GM12801 (cell line): ENCODE results near the gene PRUNE2.

ENCODE experiments used
- CTCF ChIP-seq: IDR thresholded peaks from one replicate; pipeline ENCODE4 v1.5.1; 2011; ENCODE audit warnings: control low read depth; ENCODE audit not compliant: insufficient read length; ENCODE audit errors: extremely low read depth

PRUNE2 gene

DNA sequence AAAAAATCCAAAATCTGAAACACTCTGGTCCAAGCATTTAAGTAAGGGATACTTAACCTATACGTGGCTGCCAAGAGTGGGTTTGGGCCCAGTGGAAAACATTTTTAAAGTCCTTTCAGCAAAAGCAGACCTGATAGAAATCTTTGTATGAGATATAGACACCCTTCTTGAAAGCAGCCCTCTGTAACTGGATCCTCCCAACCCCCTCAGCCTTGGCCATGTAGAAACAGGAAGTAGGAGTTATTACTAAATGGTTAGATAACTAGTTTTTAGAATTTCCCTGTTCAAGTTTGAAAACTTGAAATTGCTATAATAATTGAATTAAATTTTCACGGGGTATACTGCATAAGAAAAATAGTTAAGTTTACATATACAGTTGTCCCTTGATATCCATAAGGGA is 253.0 kb downstream of the PRUNE2 start:
- no peak for TF ChIP-seq CTCF

GRCh38 chr9:76651119-76651705 is 254.7 kb downstream of the PRUNE2 start:
- TF ChIP-seq CTCF, result no peak

DNA sequence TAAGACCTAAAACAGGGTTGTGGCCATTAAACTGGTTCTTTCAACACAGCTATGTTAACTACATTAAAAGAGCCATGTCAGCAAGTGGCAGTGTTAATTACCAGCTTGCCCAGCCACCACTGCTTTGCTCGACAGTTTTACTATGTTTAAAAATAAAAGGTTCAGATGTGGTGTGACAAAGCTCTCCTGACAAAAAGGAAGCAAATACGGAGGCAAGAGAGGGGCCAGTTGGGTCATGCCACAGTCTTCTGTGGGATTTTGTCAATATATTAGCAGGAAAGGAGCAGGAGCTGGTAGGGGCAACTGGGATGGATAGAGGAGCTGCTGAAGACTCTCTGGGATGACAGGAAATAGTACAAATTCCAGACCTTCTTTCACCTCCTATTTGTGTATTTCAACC is 255.2 kb downstream of the PRUNE2 start:
- no peak for TF ChIP-seq CTCF

DNA sequence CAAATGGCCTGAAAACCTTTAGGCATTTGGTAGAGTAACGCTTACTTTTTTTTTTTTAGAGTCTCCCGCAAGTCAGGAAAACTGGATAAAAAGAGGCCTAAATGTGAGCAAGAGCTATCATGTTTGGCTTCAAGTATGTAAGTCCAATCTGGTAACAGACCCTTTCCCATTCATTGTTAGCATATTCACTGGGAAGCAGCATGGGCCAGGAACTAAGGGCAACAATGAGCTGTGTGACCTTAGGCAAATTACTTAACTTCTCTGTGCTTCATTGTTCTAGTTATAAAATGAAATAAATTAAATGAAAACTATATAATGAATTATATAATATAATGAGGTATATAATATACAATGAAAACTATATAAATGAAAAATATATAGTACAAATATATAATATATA is 256.0 kb downstream of the PRUNE2 start:
- TF ChIP-seq CTCF, result no peak

GRCh38 chr9:76646249-76646648 is 259.7 kb downstream of the PRUNE2 start:
- TF ChIP-seq CTCF, result no peak

DNA sequence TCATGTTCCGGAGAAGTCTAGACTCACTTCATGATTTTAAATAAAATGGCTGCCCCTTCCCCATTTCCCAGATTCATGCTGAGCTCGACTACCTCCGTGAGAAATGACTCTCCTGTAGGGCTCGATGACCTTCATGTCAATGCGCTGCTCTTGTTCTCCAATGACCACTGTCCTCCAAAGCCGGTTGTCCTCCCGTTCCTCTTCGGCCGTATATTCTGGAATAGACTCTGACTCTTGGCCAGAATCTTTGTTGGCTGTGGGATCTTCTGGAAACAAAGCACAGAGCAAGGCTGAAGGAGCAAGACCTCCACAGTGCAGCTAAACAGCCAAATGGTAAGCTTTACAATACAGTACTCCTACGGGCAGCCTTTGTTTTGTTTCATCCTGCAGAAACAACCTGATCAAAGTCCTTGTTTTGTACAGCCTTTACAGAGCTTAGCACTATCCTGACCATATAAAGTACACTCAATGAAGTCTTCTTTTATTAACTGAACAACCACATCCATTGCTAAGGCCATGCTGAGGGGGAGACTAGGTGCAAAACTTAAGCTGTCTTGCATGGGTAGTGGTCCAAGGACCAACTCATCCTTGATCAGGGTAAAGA is 261.2 kb downstream of the PRUNE2 start:
- TF ChIP-seq CTCF, result no peak

- TF ChIP-seq CTCF, result no peak
Measured at GRCh38 chr9:76644171-76644570, 261.7 kb downstream of the PRUNE2 start.
